IMR-90 (cell line): ENCODE measurements around the gene STIM1. TPM values are rescaled to one million over a fixed set of nuclear protein-coding genes. Genes with fewer than 3 reads are reported as not detected.
A peak's percentile ranks its signal among the peaks of the same experiment; 100 is the strongest.

Experiments used
- ATAC-seq: fragments of 200-7000 bp; cut with Tn5 transposase; 2 replicates; pipeline ENCODE4 v1.9.1; 2020; ENCODE audit warnings: low read depth, mild to moderate bottlenecking, moderate library complexity
- BruUV-seq: library from RNA; stranded (reverse); fragments of 400-500 nt; replicated peaks from 2 replicates; lab custom pipeline; 2021; lab: Mats Ljungman, UMichigan
- CTCF ChIA-PET: fragments of 300-600 bp; formaldehyde crosslinking; extraction: SDS; loops from one replicate; lab custom pipeline; 2021; ENCODE audit warnings: antibody characterized with exemption; lab: Yijun Ruan, JAX
- POLR2A ChIA-PET: fragments of 300-600 bp; sonication (Branson Sonifier 250); formaldehyde crosslinking; loops from one replicate; lab custom pipeline; 2022; ENCODE audit warnings: antibody characterized with exemption; ENCODE audit not compliant: unreplicated experiment; lab: Charles Lee
- DNase-seq: peaks from one replicate; pipeline ENCODE4 v3.0.0; 2013
- H2AFZ ChIP-seq: replicated peaks from 2 replicates; pipeline ENCODE3; 2013; ENCODE audit warnings: low read length, mild to moderate bottlenecking; ENCODE audit not compliant: poor library complexity
- H2AK5ac ChIP-seq: 2 replicates; pipeline ENCODE4 v1.6.1; 2013; ENCODE audit warnings: low read depth, low read length, inconsistent platforms
- H2AK9ac ChIP-seq: replicated peaks from 2 replicates; pipeline ENCODE3; 2013; ENCODE audit warnings: mild to moderate bottlenecking, low read depth, low read length, moderate library complexity; ENCODE audit not compliant: poor library complexity
- H2BK120ac ChIP-seq: 2 replicates; pipeline ENCODE4 v1.6.1; 2013; ENCODE audit warnings: low read depth, low read length, inconsistent platforms
- H2BK15ac ChIP-seq: 3 replicates; pipeline ENCODE4 v1.6.1; 2013; ENCODE audit warnings: low read depth, low read length, inconsistent platforms
- H2BK20ac ChIP-seq: 2 replicates; pipeline ENCODE4 v1.6.1; 2013; ENCODE audit warnings: low read depth, mild to moderate bottlenecking, inconsistent platforms, low read length, moderate library complexity
- H2BK5ac ChIP-seq: 2 replicates; pipeline ENCODE4 v1.6.1; 2013; ENCODE audit warnings: mild to moderate bottlenecking, low read depth, low read length, inconsistent platforms; ENCODE audit not compliant: poor library complexity, severe bottlenecking
- H3K14ac ChIP-seq: replicated peaks from 2 replicates; pipeline ENCODE4 v1.6.1; 2013; ENCODE audit warnings: low read depth, low read length, inconsistent platforms
- H3K18ac ChIP-seq: 2 replicates; pipeline ENCODE4 v1.6.1; 2013; ENCODE audit warnings: low read depth, low read length, control low read depth
- H3K23ac ChIP-seq: 2 replicates; pipeline ENCODE4 v1.6.1; 2013; ENCODE audit warnings: low read depth, low read length, inconsistent platforms
- H3K27ac ChIP-seq: 2 replicates; pipeline ENCODE4 v1.5.1; 2013; ENCODE audit warnings: mild to moderate bottlenecking, control low read depth, low read length; ENCODE audit not compliant: insufficient read depth
- H3K27me3 ChIP-seq: 2 replicates; pipeline ENCODE4 v1.6.1; 2013; ENCODE audit warnings: low read length; ENCODE audit not compliant: control insufficient read depth, insufficient read depth
- H3K36me3 ChIP-seq: 2 replicates; pipeline ENCODE4 v1.6.1; 2013; ENCODE audit warnings: low read length, mixed read lengths; ENCODE audit not compliant: control insufficient read depth, insufficient read depth
- H3K4ac ChIP-seq: 2 replicates; pipeline ENCODE4 v1.6.1; 2013; ENCODE audit warnings: low read depth, low read length, inconsistent platforms
- H3K4me1 ChIP-seq: 2 replicates; pipeline ENCODE4 v1.6.1; 2013; ENCODE audit warnings: low read length, mixed read lengths; ENCODE audit not compliant: control insufficient read depth, insufficient read depth
- H3K4me2 ChIP-seq: 2 replicates; pipeline ENCODE4 v1.6.1; 2013; ENCODE audit warnings: low read depth, mild to moderate bottlenecking, control low read depth, low read length, moderate library complexity
- H3K4me3 ChIP-seq: 2 replicates; pipeline ENCODE4 v1.5.1; 2013; ENCODE audit warnings: low read depth, mild to moderate bottlenecking, control low read depth, low read length, moderate library complexity; ENCODE audit not compliant: insufficient read depth
- H3K56ac ChIP-seq: 2 replicates; pipeline ENCODE4 v1.6.1; 2013; ENCODE audit warnings: low read length, inconsistent platforms; ENCODE audit not compliant: insufficient read depth; ENCODE audit errors: extremely low read depth
- H3K79me1 ChIP-seq, 2 experiments: 2 replicates each; pipeline ENCODE4 v1.6.1; 2013; ENCODE audit warnings: low read length in 2 of 2, inconsistent platforms in 1 of 2, low read depth in 1 of 2
- H3K9ac ChIP-seq: 2 replicates; pipeline ENCODE4 v1.6.1; 2013; ENCODE audit warnings: low read depth, low read length, control low read depth
- H3K9me1 ChIP-seq: 2 replicates; pipeline ENCODE4 v1.6.1; 2013; ENCODE audit warnings: low read length, inconsistent platforms; ENCODE audit not compliant: insufficient read depth
- H3K9me3 ChIP-seq: 2 replicates; pipeline ENCODE4 v1.6.1; 2013; ENCODE audit warnings: low read length; ENCODE audit not compliant: control insufficient read depth, insufficient read depth
- H4K20me1 ChIP-seq: 2 replicates; pipeline ENCODE4 v1.6.1; 2013; ENCODE audit warnings: low read length, inconsistent platforms; ENCODE audit not compliant: insufficient read depth
- H4K5ac ChIP-seq: 2 replicates; pipeline ENCODE4 v1.6.1; 2013; ENCODE audit warnings: mild to moderate bottlenecking, low read depth, low read length, control low read depth
- H4K8ac ChIP-seq, 2 experiments: 2 replicates each; pipeline ENCODE4 v1.6.1; 2013; ENCODE audit warnings: low read depth in 2 of 2, low read length in 2 of 2, control low read depth in 1 of 2, inconsistent platforms in 1 of 2
- H4K91ac ChIP-seq: 2 replicates; pipeline ENCODE4 v1.6.1; 2013; ENCODE audit warnings: low read depth, low read length, inconsistent platforms; ENCODE audit not compliant: insufficient read depth
- CEBPB ChIP-seq: IDR thresholded peaks from 2 replicates; pipeline ENCODE4 v1.6.1; 2012; ENCODE audit warnings: low read depth, low read length, improper control_type of control experiment
- FOS ChIP-seq: fragments of 150-350 bp; IDR thresholded peaks from 2 replicates; pipeline ENCODE4 v1.6.1; 2016; ENCODE audit warnings: low read depth, low read length
- MAFK ChIP-seq: IDR thresholded peaks from 2 replicates; pipeline ENCODE4 v1.6.1; 2012; ENCODE audit warnings: low read depth, low read length, improper control_type of control experiment
- MAZ ChIP-seq: IDR thresholded peaks from 2 replicates; pipeline ENCODE4 v1.6.1; 2012; ENCODE audit warnings: low read depth, mild to moderate bottlenecking, low read length, improper control_type of control experiment, moderate library complexity, borderline replicate concordance
- NFE2L2 ChIP-seq: fragments of 150-350 bp; IDR thresholded peaks from 2 replicates; pipeline ENCODE4 v1.6.1; 2016; ENCODE audit warnings: low read depth, mild to moderate bottlenecking, low read length
- RAD21 ChIP-seq: IDR thresholded peaks from 2 replicates; pipeline ENCODE4 v1.6.1; 2012; ENCODE audit warnings: low read length, improper control_type of control experiment
- RCOR1 ChIP-seq: IDR thresholded peaks from 2 replicates; pipeline ENCODE4 v1.6.1; 2012; ENCODE audit warnings: mild to moderate bottlenecking, low read length, improper control_type of control experiment; ENCODE audit not compliant: insufficient replicate concordance
- RFX5 ChIP-seq: IDR thresholded peaks from 2 replicates; pipeline ENCODE4 v1.8.0; 2012; ENCODE audit warnings: low read depth, mild to moderate bottlenecking, low read length, moderate library complexity
- SMC3 ChIP-seq: fragments of 150-350 bp; IDR thresholded peaks from 2 replicates; pipeline ENCODE4 v1.6.1; 2016; ENCODE audit warnings: low read depth, mild to moderate bottlenecking, antibody characterized with exemption, low read length, moderate library complexity
- WGBS, 2 experiments: methylation state at CpG; one replicate each; pipeline versions ENCODE4 v1.1.5 to v1.1.7; 2013; ENCODE audit warnings: missing lambda C conversion rate in 2 of 2; ENCODE audit not compliant: insufficient read length in 1 of 2; ENCODE audit errors: extremely low coverage in 2 of 2; 5-methylcytosine and 5-hydroxymethylcytosine counted together
- dilution Hi-C: fragments of 300-500 bp; cut with HindIII; formaldehyde crosslinking; loops from one replicate; pipeline ENCODE4 v1.14.3; 2018; ENCODE audit warnings: low sequenced_read_pairs; ENCODE audit not compliant: unreplicated experiment
- in situ Hi-C: fragments of 300-500 bp; cut with MboI; formaldehyde crosslinking; loops from 3 replicates; pipeline ENCODE4 v1.14.3; 2019; ENCODE audit warnings: low sequenced_read_pairs, inconsistent platforms, mixed read lengths
- intact Hi-C: fragments of 100-400 bp; cut with micrococcal nuclease; formaldehyde crosslinking; loops from 2 replicates; pipeline ENCODE4 v1.10.0; 2022
- polyA plus RNA-seq, 3 experiments: library from polyadenylated mRNA; depleted of rRNA; stranded (reverse); fragments of >200 nt; gene quantifications; 2 replicates each; pipeline ENCODE4 v1.2.3, GENCODE V29; 2012; ENCODE audit warnings: low replicate concordance in 1 of 3
- total RNA-seq: library from RNA; depleted of rRNA; stranded (reverse); fragments of >200 nt; gene quantifications from 2 replicates; pipeline ENCODE4 v1.2.3, GENCODE V29; 2012
- TF ChIP-seq, protein P1 (sequence below): conservative IDR thresholded peaks from 2 replicates; pipeline ENCODE4 v1.5.1; 2012; ENCODE audit warnings: mild to moderate bottlenecking, low read depth, low read length, improper control_type of control experiment

Gene STIM1
- total and polyA plus RNA-seq, 2 of the 4 experiments (the other 2 are of a cell fraction): 17.9 to 23.0 TPM

GRCh38 chr11:3838504-3838903, 17.0 kb upstream of the STIM1 start:
- H3K4me1 ChIP-seq: peaks cover 22% of the 10 kb centered on the region
- H4K20me1 ChIP-seq: peaks cover 66% of the 10 kb centered on the region
- no peak overlapping the region for H3K4me3 ChIP-seq
- no peak overlapping the region for H2BK120ac ChIP-seq
- no peak overlapping the region for H4K5ac ChIP-seq
- H3K23ac ChIP-seq: 0 out of 2 replicates have a peak overlapping the region, but pooled peaks have one; percentile 46
- intact Hi-C loops (no loop called here), dilution Hi-C loops (no loop called here), in situ Hi-C loops (no loop called here)
- no peak overlapping the region for H2BK15ac ChIP-seq
- BruUV-seq: no TSS peak
- DNase-seq (no peak), ATAC-seq (no peak)
- no peaks in the 10 kb centered on the region for H3K27me3 ChIP-seq
- no peak overlapping the region for H2AFZ ChIP-seq
- H3K14ac ChIP-seq: no peak overlapping the region
- H2AK9ac ChIP-seq: no peak overlapping the region
- no peak for TF ChIP-seq SMC3
- no peak for TF ChIP-seq NFE2L2
- TF ChIP-seq, protein P1, sequence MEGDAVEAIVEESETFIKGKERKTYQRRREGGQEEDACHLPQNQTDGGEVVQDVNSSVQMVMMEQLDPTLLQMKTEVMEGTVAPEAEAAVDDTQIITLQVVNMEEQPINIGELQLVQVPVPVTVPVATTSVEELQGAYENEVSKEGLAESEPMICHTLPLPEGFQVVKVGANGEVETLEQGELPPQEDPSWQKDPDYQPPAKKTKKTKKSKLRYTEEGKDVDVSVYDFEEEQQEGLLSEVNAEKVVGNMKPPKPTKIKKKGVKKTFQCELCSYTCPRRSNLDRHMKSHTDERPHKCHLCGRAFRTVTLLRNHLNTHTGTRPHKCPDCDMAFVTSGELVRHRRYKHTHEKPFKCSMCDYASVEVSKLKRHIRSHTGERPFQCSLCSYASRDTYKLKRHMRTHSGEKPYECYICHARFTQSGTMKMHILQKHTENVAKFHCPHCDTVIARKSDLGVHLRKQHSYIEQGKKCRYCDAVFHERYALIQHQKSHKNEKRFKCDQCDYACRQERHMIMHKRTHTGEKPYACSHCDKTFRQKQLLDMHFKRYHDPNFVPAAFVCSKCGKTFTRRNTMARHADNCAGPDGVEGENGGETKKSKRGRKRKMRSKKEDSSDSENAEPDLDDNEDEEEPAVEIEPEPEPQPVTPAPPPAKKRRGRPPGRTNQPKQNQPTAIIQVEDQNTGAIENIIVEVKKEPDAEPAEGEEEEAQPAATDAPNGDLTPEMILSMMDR: no peak
- no peak for TF ChIP-seq MAZ
- TF ChIP-seq RAD21: no peak
- no peak for TF ChIP-seq FOS
- no peak for TF ChIP-seq RCOR1
- no peak for TF ChIP-seq RFX5
- no peak for TF ChIP-seq CEBPB
- no peak for TF ChIP-seq MAFK
- no peaks in the 10 kb centered on the region for H3K9me3 ChIP-seq
- H2BK20ac ChIP-seq: no peak overlapping the region
- ChIA-PET POLR2A (no interaction called here), CTCF (no interaction called here)
- 0 out of 2 replicates have a peak, but pooled peaks cover 2% of the 10 kb centered on the region for H3K36me3 ChIP-seq
- peaks cover 43% of the 10 kb centered on the region for H3K9me1 ChIP-seq
- H2BK5ac ChIP-seq: no peak overlapping the region
- H3K18ac ChIP-seq: no peak overlapping the region
- WGBS, 2 experiments: no CpG with 5 or more reads among the region's 2 CpGs
- peaks cover 43 to 67% of the 10 kb centered on the region in 2 experiments for H3K79me1 ChIP-seq
- no peak overlapping the region for H2AK5ac ChIP-seq
- H3K27ac ChIP-seq: no peak overlapping the region
- no peak overlapping the region for H3K56ac ChIP-seq
- no peak overlapping the region for H3K9ac ChIP-seq
- H3K4me2 ChIP-seq: no peak overlapping the region
- no peak overlapping the region for H3K4ac ChIP-seq
- no peak overlapping the region for H4K8ac ChIP-seq
- no peak overlapping the region for H4K91ac ChIP-seq
